Sigmoid colon (tissue), 4 donors: Measurements from ENCODE around the gene APCDD1.

Experiments
- CTCF ChIP-seq, 4 experiments: fragments of 450-650 bp in 3 of 4; fragments of 200-600 bp in 1 of 4; IDR thresholded peaks; one replicate each; pipeline ENCODE4 v1.5.1; 2016 to 2019; ENCODE audit warnings: antibody characterized with exemption in 4 of 4, mild to moderate bottlenecking in 3 of 4, moderate library complexity in 2 of 4
- EP300 ChIP-seq, 4 donors: sonication (generic); formaldehyde crosslinking; IDR thresholded peaks; one replicate each; pipeline ENCODE4 v1.6.1; 2017; ENCODE audit warnings: antibody characterized with exemption in 4 of 4
- POLR2A ChIP-seq, 2 donors: fragments of 450-650 bp; IDR thresholded peaks; one replicate each; pipeline ENCODE4 v1.6.1; 2016; ENCODE audit warnings: antibody characterized with exemption in 2 of 2, mild to moderate bottlenecking in 2 of 2, moderate library complexity in 2 of 2
- POLR2AphosphoS5 ChIP-seq, 4 donors: sonication (generic); formaldehyde crosslinking; IDR thresholded peaks; one replicate each; pipeline ENCODE4 v1.6.1; 2017; ENCODE audit warnings: antibody characterized with exemption in 4 of 4

- TF ChIP-seq POLR2A (IDR thresholded peaks at IDR 0.05) (no peak), CTCF (IDR thresholded peaks at IDR 0.05) (no peak), EP300 (IDR thresholded peaks at IDR 0.05) (no peak), POLR2AphosphoS5 (IDR thresholded peaks at IDR 0.05) (no peak)
Observed at GRCh38 chr18:10521566-10521965, 67.1 kb downstream of the APCDD1 start.
